Lower lobe of right lung (tissue), 2 donors: ENCODE measurements around the gene TEAD2. TPM values are rescaled to one million over a fixed set of nuclear protein-coding genes. Genes with fewer than 3 reads are reported as not detected.
"Not testable (repeated sequence)": the region's sequence is repeated elsewhere in the genome, so short reads cannot be mapped to it uniquely, and the experiment has no call there.

ENCODE experiments used
- ATAC-seq, 2 donors: fragments of 200-7000 bp; cut with Tn5 transposase; one replicate each; pipeline ENCODE4 v1.9.1; 2020 to 2022; ENCODE audit warnings: mild to moderate bottlenecking in 2 of 2, moderate library complexity in 2 of 2
- DNase-seq: peaks from one replicate; pipeline ENCODE4 v3.0.0-alpha.2; 2020
- H3K27ac ChIP-seq: fragments of 200-600 bp; one replicate; pipeline ENCODE4 v1.8.0; 2022
- H3K27me3 ChIP-seq: fragments of 200-600 bp; one replicate; pipeline ENCODE4 v1.8.0; 2022; ENCODE audit warnings: low read depth
- H3K36me3 ChIP-seq: fragments of 200-600 bp; one replicate; pipeline ENCODE4 v1.8.0; 2022; ENCODE audit warnings: mild to moderate bottlenecking
- H3K4me1 ChIP-seq: fragments of 200-600 bp; one replicate; pipeline ENCODE4 v1.8.0; 2022
- H3K4me3 ChIP-seq: fragments of 200-600 bp; one replicate; pipeline ENCODE4 v1.8.0; 2022; ENCODE audit warnings: mild to moderate bottlenecking
- H3K9me3 ChIP-seq: fragments of 200-600 bp; one replicate; pipeline ENCODE4 v1.8.0; 2022
- intact Hi-C: fragments of 100-400 bp; cut with DNase I; formaldehyde crosslinking; loops from one replicate; pipeline ENCODE4 v1.11.0; 2022
- total RNA-seq: library from RNA; stranded (reverse); fragmentation: NEBNext Ultra II Directional; extraction: Animal tissue kit (Norgen Biotek cat#: 25700); gene quantifications from one replicate; pipeline ENCODE4 v1.2.1, GENCODE V29; 2021
- TF ChIP-seq, protein P1 (sequence below): fragments of 200-600 bp; IDR thresholded peaks from one replicate; pipeline ENCODE4 v1.8.0; 2022; ENCODE audit warnings: antibody characterized with exemption, mild to moderate bottlenecking
- donor health status: DM: no; HTN: yes; CAD: no; lungs with severe emphysema.

TEAD2 gene
- total RNA-seq, 1 donor from 2014 or later = 36.2 TPM

GRCh38 chr19:49316284-49316683, 45.9 kb downstream of the TEAD2 start:
- ATAC-seq (no peak), DNase-seq (no peak)
- Histone ChIP-seq H3K36me3 (peaks cover under 1% of the 10 kb centered on the region), H3K27ac (no peak overlapping the region), H3K4me3 (no peak overlapping the region), H3K27me3 (no peaks in the 10 kb centered on the region), H3K9me3 (peaks cover 19% of the 10 kb centered on the region), H3K4me1 (no peaks in the 10 kb centered on the region)
- intact Hi-C loops = no loop called here
- TF ChIP-seq, protein P1, sequence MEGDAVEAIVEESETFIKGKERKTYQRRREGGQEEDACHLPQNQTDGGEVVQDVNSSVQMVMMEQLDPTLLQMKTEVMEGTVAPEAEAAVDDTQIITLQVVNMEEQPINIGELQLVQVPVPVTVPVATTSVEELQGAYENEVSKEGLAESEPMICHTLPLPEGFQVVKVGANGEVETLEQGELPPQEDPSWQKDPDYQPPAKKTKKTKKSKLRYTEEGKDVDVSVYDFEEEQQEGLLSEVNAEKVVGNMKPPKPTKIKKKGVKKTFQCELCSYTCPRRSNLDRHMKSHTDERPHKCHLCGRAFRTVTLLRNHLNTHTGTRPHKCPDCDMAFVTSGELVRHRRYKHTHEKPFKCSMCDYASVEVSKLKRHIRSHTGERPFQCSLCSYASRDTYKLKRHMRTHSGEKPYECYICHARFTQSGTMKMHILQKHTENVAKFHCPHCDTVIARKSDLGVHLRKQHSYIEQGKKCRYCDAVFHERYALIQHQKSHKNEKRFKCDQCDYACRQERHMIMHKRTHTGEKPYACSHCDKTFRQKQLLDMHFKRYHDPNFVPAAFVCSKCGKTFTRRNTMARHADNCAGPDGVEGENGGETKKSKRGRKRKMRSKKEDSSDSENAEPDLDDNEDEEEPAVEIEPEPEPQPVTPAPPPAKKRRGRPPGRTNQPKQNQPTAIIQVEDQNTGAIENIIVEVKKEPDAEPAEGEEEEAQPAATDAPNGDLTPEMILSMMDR = no peak

- intact Hi-C loops = no loop called here
- no peak for ATAC-seq
- H3K27ac ChIP-seq = no peak overlapping the region
- H3K9me3 ChIP-seq = peaks cover 13% of the 10 kb centered on the region
- no peak for DNase-seq
- TF ChIP-seq, protein P1 = no peak
- H3K4me3 ChIP-seq = no peak overlapping the region
- H3K27me3 ChIP-seq = no peaks in the 10 kb centered on the region
- H3K4me1 ChIP-seq = no peaks in the 10 kb centered on the region
- peaks cover 13% of the 10 kb centered on the region for H3K36me3 ChIP-seq
These were observed 47.1 kb downstream of the TEAD2 start for GRCh38 chr19:49315111-49315510.

DNA sequence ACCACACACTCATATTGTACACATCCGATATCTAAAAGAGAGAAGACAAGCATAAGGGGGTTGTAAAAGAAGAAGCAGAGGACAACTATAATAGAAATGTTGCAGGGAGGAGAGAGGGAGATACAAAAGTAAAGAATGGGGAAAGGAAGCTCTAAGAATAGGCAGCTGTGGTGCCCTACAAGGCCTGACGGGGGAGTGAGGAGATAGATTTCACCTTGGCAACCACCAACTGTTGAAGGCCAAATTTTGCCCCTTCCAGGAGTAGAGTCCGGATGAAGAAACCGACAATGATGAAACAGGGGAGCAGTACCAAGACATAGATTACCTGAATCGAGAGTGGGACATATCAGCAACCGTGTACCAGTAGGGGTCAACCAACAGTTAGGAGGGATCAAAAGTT, 53.1 kb downstream of the TEAD2 start:
- no peak overlapping the region for H3K27ac ChIP-seq
- H3K36me3 ChIP-seq = peaks cover 13% of the 10 kb centered on the region
- H3K4me3 ChIP-seq = no peak overlapping the region
- no peak for DNase-seq
- intact Hi-C loops = no loop called here
- no peak for ATAC-seq
- no peaks in the 10 kb centered on the region for H3K4me1 ChIP-seq
- H3K9me3 ChIP-seq = no peaks in the 10 kb centered on the region
- TF ChIP-seq, protein P1 = no peak
- no peaks in the 10 kb centered on the region for H3K27me3 ChIP-seq

DNA sequence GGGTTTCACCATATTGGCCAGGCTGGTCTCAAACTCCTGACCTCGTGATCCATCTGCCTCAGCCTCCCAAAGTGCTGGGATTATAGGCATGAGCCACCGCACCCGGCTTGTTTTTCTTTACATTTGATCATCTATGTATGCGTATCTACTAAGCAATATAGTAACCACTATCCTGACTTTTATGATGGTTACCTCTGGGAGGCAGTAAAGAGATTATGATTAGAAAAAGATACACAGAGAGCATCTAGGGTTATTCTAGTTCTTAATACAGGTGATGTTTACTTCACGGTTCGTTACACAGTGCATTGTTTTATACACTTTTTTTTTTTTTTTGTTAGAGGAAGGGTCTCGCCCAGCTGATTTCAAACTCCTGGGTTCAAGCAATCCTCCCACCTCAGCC, 55.5 kb downstream of the TEAD2 start:
- H3K4me3 ChIP-seq, intact Hi-C loops, DNase-seq, H3K27ac ChIP-seq, H3K4me1 ChIP-seq, ATAC-seq, H3K9me3 ChIP-seq, H3K27me3 ChIP-seq: not testable (repeated sequence)
- peaks cover 13% of the 10 kb centered on the region for H3K36me3 ChIP-seq

DNA sequence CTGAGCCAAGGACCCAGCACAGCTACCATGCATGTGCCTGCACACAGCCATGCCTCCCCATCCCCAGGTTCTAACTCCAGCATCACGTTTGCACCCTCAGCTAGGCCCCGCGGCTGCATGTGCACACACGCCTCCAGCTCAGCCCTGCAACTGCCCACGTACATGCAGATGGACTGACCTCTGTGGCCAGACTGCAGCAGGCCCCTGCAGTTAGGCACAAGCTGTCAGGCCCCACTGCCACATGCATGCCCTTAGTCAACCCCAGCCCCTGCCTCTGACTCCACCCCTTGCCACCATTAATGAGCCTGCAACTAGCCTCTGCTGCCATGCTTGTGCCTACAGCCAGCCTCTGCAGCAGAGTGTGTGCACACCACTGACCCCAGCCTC, 60.4 kb downstream of the TEAD2 start:
- intact Hi-C loops = no loop called here
- TF ChIP-seq, protein P1 = no peak
- H3K4me3 ChIP-seq = no peak overlapping the region

DNA sequence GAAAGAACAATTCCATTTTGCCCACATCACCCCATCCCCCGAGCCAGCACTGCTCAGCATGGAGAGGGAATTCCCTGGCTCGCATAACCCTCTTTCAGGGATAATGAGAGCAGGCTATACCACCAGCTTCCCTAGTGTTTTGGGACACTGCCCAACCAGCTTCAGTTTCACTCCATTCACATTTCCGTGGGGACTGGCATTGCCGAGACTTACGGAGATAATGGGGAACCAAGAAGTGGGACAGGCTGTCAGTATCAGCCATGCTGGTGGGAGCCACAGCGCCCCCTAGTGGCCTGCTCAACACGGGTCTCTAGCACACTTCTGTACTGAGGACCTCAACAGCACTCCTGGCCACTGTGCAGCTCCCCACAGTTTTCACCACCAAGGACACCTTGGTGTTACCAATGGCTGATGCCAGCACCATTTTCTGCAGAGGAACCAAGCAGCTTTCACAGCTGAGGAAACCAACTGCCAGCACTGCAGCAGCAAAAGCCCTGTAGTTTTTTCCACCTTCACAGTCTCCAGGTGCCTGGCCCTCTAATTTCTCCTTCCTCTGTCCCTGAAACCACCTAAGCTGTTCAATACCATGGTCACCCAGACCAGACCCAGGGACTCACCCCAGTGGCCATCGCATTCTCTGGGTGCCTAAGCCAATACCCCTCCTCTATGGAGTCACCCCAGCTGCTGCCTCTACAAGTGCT, 60.9 kb downstream of the TEAD2 start:
- H3K4me3 ChIP-seq = peak overlapping the region; percentile 25
- TF ChIP-seq, protein P1 = peak; percentile 91
- peak; percentile 88 for DNase-seq
- peaks cover 2% of the 10 kb centered on the region for H3K9me3 ChIP-seq
- H3K4me1 ChIP-seq = peaks cover 5% of the 10 kb centered on the region
- ATAC-seq = peak; percentile 94 to 96
- H3K27ac ChIP-seq = no peak overlapping the region
- intact Hi-C loops = no loop called here
- H3K36me3 ChIP-seq = no peaks in the 10 kb centered on the region
- H3K27me3 ChIP-seq = no peaks in the 10 kb centered on the region

More for the DNA sequence above, 60.4 kb downstream of the TEAD2 start:
- no peaks in the 10 kb centered on the region for H3K27me3 ChIP-seq
- H3K27ac ChIP-seq = no peak overlapping the region
- ATAC-seq = peak in 1 of 2 donors; percentile 13
- no peak for DNase-seq
- H3K36me3 ChIP-seq = no peaks in the 10 kb centered on the region
- peaks cover 2% of the 10 kb centered on the region for H3K9me3 ChIP-seq
- peaks cover 5% of the 10 kb centered on the region for H3K4me1 ChIP-seq

- DNase-seq, intact Hi-C loops, H3K27ac ChIP-seq, H3K36me3 ChIP-seq, H3K9me3 ChIP-seq, ATAC-seq, H3K27me3 ChIP-seq, H3K4me1 ChIP-seq, H3K4me3 ChIP-seq: not testable (repeated sequence)
These were observed 63.6 kb downstream of the TEAD2 start for GRCh38 chr19:49298653-49299052.
